PC-3 (cell line): ENCODE results near the gene ARRB1. TPM values are rescaled to one million over a fixed set of nuclear protein-coding genes. Genes with fewer than 3 reads are reported as not detected.

Experiments used
- ATAC-seq: fragments of 200-7000 bp; cut with Tn5 transposase; 2 replicates; pipeline ENCODE4 v1.9.1; 2020; ENCODE audit warnings: mild to moderate bottlenecking, moderate library complexity
- BruUV-seq: library from RNA; stranded (reverse); fragments of 400-500 nt; replicated peaks from 2 replicates; lab custom pipeline; 2021; lab: Mats Ljungman, UMichigan
- CTCF ChIA-PET: fragments of 300-600 bp; sonication (Branson Sonifier 250); formaldehyde crosslinking; loops from one replicate; lab custom pipeline; 2022; ENCODE audit warnings: antibody characterized with exemption; lab: Charles Lee
- POLR2A ChIA-PET: fragments of 300-600 bp; sonication (Branson Sonifier 250); formaldehyde crosslinking; loops from one replicate; lab custom pipeline; 2022; ENCODE audit warnings: antibody characterized with exemption; ENCODE audit not compliant: unreplicated experiment; lab: Charles Lee
- DNase-seq: peaks from one replicate; pipeline ENCODE4 v3.0.0-alpha.2; 2015
- H2AFZ ChIP-seq: fragments of 300-600 bp; sonication (generic); 2 replicates; pipeline ENCODE4 v1.6.0; 2016; ENCODE audit warnings: antibody characterized with exemption, low read length
- H3F3A ChIP-seq: fragments of 300-600 bp; sonication (generic); one replicate; pipeline ENCODE4 v1.6.0; 2017; ENCODE audit warnings: antibody characterized with exemption, low read length, control low read depth, mild to moderate bottlenecking; ENCODE audit not compliant: unreplicated experiment
- H3K27ac ChIP-seq: fragments of 300-600 bp; sonication (generic); 2 replicates; pipeline ENCODE4 v1.5.1; 2016; ENCODE audit warnings: mild to moderate bottlenecking, low read length
- H3K27me3 ChIP-seq: fragments of 300-600 bp; sonication (generic); 2 replicates; pipeline ENCODE4 v1.6.1; 2016; ENCODE audit warnings: low read length, mixed read lengths
- H3K36me3 ChIP-seq: fragments of 300-600 bp; sonication (generic); 2 replicates; pipeline ENCODE4 v1.6.1; 2016; ENCODE audit warnings: low read depth, mixed run types, low read length, mixed read lengths
- H3K4me1 ChIP-seq: fragments of 300-600 bp; sonication (generic); 2 replicates; pipeline ENCODE4 v1.5.1; 2016; ENCODE audit warnings: low read length; ENCODE audit not compliant: insufficient read depth
- H3K4me2 ChIP-seq: fragments of 300-600 bp; sonication (generic); 2 replicates; pipeline ENCODE4 v1.6.0; 2016; ENCODE audit warnings: low read length
- H3K4me3 ChIP-seq: fragments of 300-600 bp; sonication (generic); 2 replicates; pipeline ENCODE4 v1.5.1; 2016; ENCODE audit warnings: mild to moderate bottlenecking, low read length, mixed read lengths
- H3K79me2 ChIP-seq: fragments of 300-600 bp; sonication (generic); 2 replicates; pipeline ENCODE4 v1.6.1; 2017; ENCODE audit warnings: low read length, mixed read lengths
- H3K9ac ChIP-seq: fragments of 300-600 bp; sonication (generic); 2 replicates; pipeline ENCODE4 v1.6.0; 2016; ENCODE audit warnings: mild to moderate bottlenecking, low read length
- H3K9me2 ChIP-seq: fragments of 300-600 bp; sonication (generic); replicated peaks from 2 replicates; pipeline ENCODE4 v1.6.1; 2016; ENCODE audit warnings: mixed run types, low read length, mixed read lengths
- H3K9me3 ChIP-seq: fragments of 300-600 bp; sonication (generic); 2 replicates; pipeline ENCODE4 v1.6.1; 2016; ENCODE audit warnings: low read length, mixed read lengths
- H4K20me1 ChIP-seq: fragments of 300-600 bp; sonication (generic); 2 replicates; pipeline ENCODE4 v1.6.1; 2016; ENCODE audit warnings: low read length, mixed read lengths
- CTCF ChIP-seq: fragments of 300-600 bp; sonication (generic); conservative IDR thresholded peaks from 2 replicates; pipeline ENCODE4 v1.5.1; 2017; ENCODE audit warnings: antibody characterized with exemption, low read depth, mild to moderate bottlenecking, low read length
- EZH2 ChIP-seq: fragments of 300-600 bp; sonication (generic); IDR thresholded peaks from one replicate; pipeline ENCODE4 v1.6.1; 2017; ENCODE audit warnings: antibody characterized with exemption, mild to moderate bottlenecking, low read length; ENCODE audit not compliant: unreplicated experiment
- EZH2phosphoT487 ChIP-seq: fragments of 300-600 bp; sonication (generic); IDR thresholded peaks from 2 replicates; pipeline ENCODE4 v1.6.1; 2018; ENCODE audit warnings: mild to moderate bottlenecking, antibody characterized with exemption, low read length, borderline replicate concordance
- intact Hi-C: fragments of 100-400 bp; cut with micrococcal nuclease; formaldehyde crosslinking; loops from 2 replicates; pipeline ENCODE4 v1.9.0; 2023
- total RNA-seq: library from RNA; depleted of rRNA; stranded (reverse); fragments of >200 nt; gene quantifications from 2 replicates; pipeline ENCODE4 v1.2.3, GENCODE V29; 2014

The ARRB1 gene
- total RNA-seq, 1 experiment from 2014 or later = 19.1 TPM

DNA sequence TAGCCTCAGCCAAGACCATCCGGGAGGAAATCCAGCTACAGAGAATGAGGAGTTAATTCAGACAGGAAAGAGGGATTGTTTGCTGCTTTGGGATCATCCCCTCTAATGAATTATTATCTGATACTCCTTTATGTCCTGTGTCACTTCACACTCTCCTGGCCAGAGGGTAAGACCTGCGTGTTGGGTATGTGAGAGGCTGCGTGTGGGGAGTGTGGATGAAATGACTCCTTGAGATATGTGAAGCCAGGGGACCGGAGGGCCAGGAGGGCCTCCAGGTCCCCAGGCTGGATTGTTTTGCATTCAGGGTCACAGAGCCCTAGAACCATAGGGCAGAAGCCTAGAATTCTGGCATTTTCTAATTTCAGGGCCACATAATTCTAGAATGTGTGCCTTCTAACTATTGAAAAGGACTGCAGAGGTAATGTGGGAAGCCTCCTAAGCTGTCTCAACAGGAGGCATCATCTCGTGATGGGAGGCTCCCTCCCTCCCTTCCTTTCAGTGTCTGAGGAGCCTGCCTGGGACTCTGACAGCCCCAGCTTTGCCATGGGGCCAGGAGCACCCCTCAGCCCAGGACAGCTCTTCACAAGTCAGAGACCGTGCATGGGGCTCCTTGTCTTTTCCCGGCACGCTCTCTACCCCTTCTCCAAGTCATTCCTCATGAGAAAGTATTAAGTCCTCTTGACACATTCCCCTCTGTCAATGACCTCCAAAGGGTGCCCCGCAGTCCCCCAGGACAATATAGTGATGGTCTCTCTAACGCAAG lies 107.2 kb downstream of the ARRB1 start:
- TF ChIP-seq EZH2 (no peak), EZH2phosphoT487 (no peak), CTCF (no peak)
- DNase-seq (no peak), ATAC-seq (no peak)
- Histone ChIP-seq H3K27ac (no peak overlapping the region), H3K4me3 (no peak overlapping the region), H3K9ac (no peak overlapping the region), H3K27me3 (peaks cover 53% of the 10 kb centered on the region), H2AFZ (no peak overlapping the region), H4K20me1 (no peaks in the 10 kb centered on the region), H3F3A (no peaks in the 10 kb centered on the region), H3K4me1 (peaks cover 4% of the 10 kb centered on the region; the same call in 1 of the 2 replicates), H3K9me2 (no peaks in the 10 kb centered on the region), H3K4me2 (no peak overlapping the region), H3K79me2 (no peaks in the 10 kb centered on the region), H3K36me3 (no peaks in the 10 kb centered on the region; the same call in 1 of the 2 replicates), H3K9me3 (no peaks in the 10 kb centered on the region)
- BruUV-seq = no TSS peak
- ChIA-PET POLR2A (no interaction called here), CTCF (interaction anchor here (1.5 kb wide), 1 partner anchor 104 kb away, joined by 5 read pairs; no protein-coding TSS in a partner anchor)
- intact Hi-C loops = no loop called here

DNA sequence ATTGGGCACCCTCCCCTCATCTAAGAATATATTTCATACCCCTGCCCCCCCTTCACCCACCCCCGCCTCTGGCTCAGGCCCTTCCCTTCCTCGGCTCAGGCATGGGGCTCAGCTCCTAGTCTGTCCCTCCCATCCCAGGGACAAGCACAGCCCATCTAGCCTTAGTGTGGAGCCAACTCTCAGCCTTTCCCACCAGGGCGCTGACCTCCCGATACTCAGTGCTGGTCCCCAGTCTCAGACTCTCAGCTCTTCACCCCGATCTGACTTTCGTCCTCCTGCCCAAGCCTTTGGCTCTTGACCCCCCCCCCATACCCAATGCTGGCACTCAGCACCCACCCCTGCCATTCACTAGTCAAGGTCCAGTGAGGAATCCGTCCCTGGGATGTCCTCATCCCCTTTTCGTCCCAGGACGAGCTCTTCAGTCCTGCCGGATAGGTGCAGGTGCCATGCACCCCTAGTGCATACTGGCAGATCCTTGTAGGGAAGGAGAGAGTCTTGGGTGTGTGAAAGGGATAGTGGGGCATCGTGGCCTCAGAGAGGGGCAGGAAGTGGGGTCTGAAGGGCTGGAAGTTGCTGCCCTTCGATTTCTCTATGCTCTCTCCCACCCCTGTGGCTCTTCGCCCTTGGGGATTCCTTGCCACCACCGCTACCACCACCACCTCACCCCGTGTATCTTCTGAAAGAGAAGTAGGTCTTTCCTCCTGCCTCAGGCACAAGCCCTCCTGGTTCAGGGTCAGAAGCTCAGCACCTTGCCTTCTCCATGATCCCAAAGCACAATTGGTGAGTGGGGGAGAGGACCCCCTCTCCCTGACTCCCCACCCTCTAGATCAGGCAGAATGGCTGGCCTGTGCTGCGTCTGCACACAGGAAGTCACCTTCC lies 108.5 kb downstream of the ARRB1 start:
- ChIA-PET POLR2A (no interaction called here), CTCF (interaction anchor here (0.9 to 1.9 kb wide), 4 partner anchors 38 to 254 kb away, joined by 3 to 12 read pairs (median 3); partner anchors contain the start of gene NEU3)
- no peak overlapping the region for H2AFZ ChIP-seq
- peaks cover 4% of the 10 kb centered on the region; the same call in 1 of the 2 replicates for H3K4me1 ChIP-seq
- no peak overlapping the region for H3K27ac ChIP-seq
- no peak overlapping the region for H3K4me2 ChIP-seq
- H3K9ac ChIP-seq = no peak overlapping the region
- no peak for TF ChIP-seq EZH2
- TF ChIP-seq EZH2phosphoT487 = no peak
- TF ChIP-seq CTCF = no peak
- no peak for ATAC-seq
- intact Hi-C loops = no loop called here
- no peaks in the 10 kb centered on the region for H4K20me1 ChIP-seq
- no peaks in the 10 kb centered on the region for H3K36me3 ChIP-seq
- no peaks in the 10 kb centered on the region for H3F3A ChIP-seq
- no peak for DNase-seq
- H3K27me3 ChIP-seq = peaks cover 53% of the 10 kb centered on the region
- H3K4me3 ChIP-seq = no peak overlapping the region
- H3K9me3 ChIP-seq = no peaks in the 10 kb centered on the region
- H3K79me2 ChIP-seq = no peaks in the 10 kb centered on the region
- no TSS peak for BruUV-seq
- H3K9me2 ChIP-seq = no peaks in the 10 kb centered on the region
